ENCODE results near the gene GRN. TPM values are rescaled to one million over a fixed set of nuclear protein-coding genes. Genes with fewer than 3 reads are reported as not detected.
A peak's percentile ranks its signal among the peaks of the same experiment; 100 is the strongest.

The GRN gene
- total RNA-seq: 100 to 1,000 TPM; 159 to 223 (median 188) TPM

GRCh38 chr17:44344939-44345453, at the start of gene GRN:
Gene GRN (plus strand): TSS chr17:44345302. CDS start chr17:44349165, 3,863 bp downstream.
- peak; percentile 31 to 73 for TF ChIP-seq POLR2A (IDR thresholded peaks at IDR 0.05)
- TF ChIP-seq EP300 (IDR thresholded peaks at IDR 0.05): peak; percentile 66 to 91
- TF ChIP-seq, protein P1, sequence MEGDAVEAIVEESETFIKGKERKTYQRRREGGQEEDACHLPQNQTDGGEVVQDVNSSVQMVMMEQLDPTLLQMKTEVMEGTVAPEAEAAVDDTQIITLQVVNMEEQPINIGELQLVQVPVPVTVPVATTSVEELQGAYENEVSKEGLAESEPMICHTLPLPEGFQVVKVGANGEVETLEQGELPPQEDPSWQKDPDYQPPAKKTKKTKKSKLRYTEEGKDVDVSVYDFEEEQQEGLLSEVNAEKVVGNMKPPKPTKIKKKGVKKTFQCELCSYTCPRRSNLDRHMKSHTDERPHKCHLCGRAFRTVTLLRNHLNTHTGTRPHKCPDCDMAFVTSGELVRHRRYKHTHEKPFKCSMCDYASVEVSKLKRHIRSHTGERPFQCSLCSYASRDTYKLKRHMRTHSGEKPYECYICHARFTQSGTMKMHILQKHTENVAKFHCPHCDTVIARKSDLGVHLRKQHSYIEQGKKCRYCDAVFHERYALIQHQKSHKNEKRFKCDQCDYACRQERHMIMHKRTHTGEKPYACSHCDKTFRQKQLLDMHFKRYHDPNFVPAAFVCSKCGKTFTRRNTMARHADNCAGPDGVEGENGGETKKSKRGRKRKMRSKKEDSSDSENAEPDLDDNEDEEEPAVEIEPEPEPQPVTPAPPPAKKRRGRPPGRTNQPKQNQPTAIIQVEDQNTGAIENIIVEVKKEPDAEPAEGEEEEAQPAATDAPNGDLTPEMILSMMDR (IDR thresholded peaks at IDR 0.05): peak in 1 of 5 experiments; percentile 0
- peaks cover 0 to 17% (median 0%) of the 10 kb centered on the region in 3 donors for H3K36me3 ChIP-seq
- peak within 1 kb of the TSS; percentile 53 to 93 (median 90) for H3K27ac ChIP-seq
- no peaks in the 10 kb centered on the region for H3K9me3 ChIP-seq
- H3K4me1 ChIP-seq: peaks cover 0 to 25% (median 6%) of the 10 kb centered on the region in 4 donors
- WGBS, 2 donors: 0 to 1% methylated on average over 13 to 26 of the region's 26 CpGs
- peak within 1 kb of the TSS; percentile 60 to 94 (median 82) for H3K4me3 ChIP-seq
- no peaks in the 10 kb centered on the region for H3K27me3 ChIP-seq
- peak; percentile 93 to 99 for DNase-seq (ENCODE audit: low spot score in 2 of 2)

- Histone ChIP-seq H3K4me3 (no peak overlapping the region), H3K27ac (no peak overlapping the region), H3K27me3 (peaks cover 0 to 11% of the 10 kb centered on the region in 2 donors), H3K4me1 (no peaks in the 10 kb centered on the region), H3K9me3 (no peaks in the 10 kb centered on the region), H3K36me3 (no peaks in the 10 kb centered on the region)
- DNase-seq (ENCODE audit: low spot score in 2 of 2): no peak
- TF ChIP-seq, protein P1 (IDR thresholded peaks at IDR 0.05): no peak
- TF ChIP-seq POLR2A (IDR thresholded peaks at IDR 0.05) (no peak), EP300 (IDR thresholded peaks at IDR 0.05) (no peak)
- WGBS, 2 donors: 70 to 83% methylated on average over 3 of the region's 3 CpGs
Measured at GRCh38 chr17:44297975-44298374, 47.1 kb upstream of the GRN start.

DNA sequence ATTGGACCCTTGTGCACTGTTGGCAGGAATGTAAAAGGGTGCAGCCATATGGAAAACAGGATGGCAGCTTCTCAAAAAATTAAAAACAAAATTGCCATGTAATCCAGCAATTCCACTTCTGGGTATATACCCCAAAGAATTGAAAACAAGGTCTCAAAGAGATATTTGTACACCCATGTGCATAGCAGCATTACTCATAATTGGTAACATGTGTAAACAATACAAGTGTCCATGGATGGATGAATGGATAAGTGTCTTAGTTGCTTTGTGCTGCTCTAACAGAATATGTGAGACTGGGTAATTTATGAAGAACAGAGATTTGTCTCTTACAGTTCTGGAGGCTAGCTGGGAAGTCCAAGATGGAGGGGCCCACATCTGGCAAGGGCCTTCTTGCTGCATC, 40.5 kb upstream of the GRN start:
- H3K27me3 ChIP-seq: peaks cover 0 to 47% of the 10 kb centered on the region in 2 donors
- no peak overlapping the region for H3K4me3 ChIP-seq
- DNase-seq (ENCODE audit: low spot score in 2 of 2): no peak
- TF ChIP-seq, protein P1 (IDR thresholded peaks at IDR 0.05): no peak
- no peak for TF ChIP-seq EP300 (IDR thresholded peaks at IDR 0.05)
- no peak for TF ChIP-seq POLR2A (IDR thresholded peaks at IDR 0.05)
- no peak overlapping the region for H3K27ac ChIP-seq
- H3K4me1 ChIP-seq: peaks cover 0 to 23% (median 15%) of the 10 kb centered on the region in 4 donors
- no peaks in the 10 kb centered on the region for H3K9me3 ChIP-seq
- H3K36me3 ChIP-seq: no peaks in the 10 kb centered on the region

GRCh38 chr17:44307387-44308186, 37.5 kb upstream of the GRN start:
- Histone ChIP-seq H3K9me3 (no peaks in the 10 kb centered on the region), H3K4me1 (peaks cover 0 to 23% (median 15%) of the 10 kb centered on the region in 4 donors), H3K27ac (peak overlapping the region in 2 of 4 donors; percentile 29 to 72), H3K27me3 (peaks cover 0 to 57% of the 10 kb centered on the region in 2 donors), H3K36me3 (no peaks in the 10 kb centered on the region), H3K4me3 (peak overlapping the region; percentile 23 to 55 (median 31))
- WGBS, 2 donors: 4 to 5% methylated on average over 14 to 21 of the region's 26 CpGs
- TF ChIP-seq EP300 (IDR thresholded peaks at IDR 0.05): no peak
- TF ChIP-seq, protein P1 (IDR thresholded peaks at IDR 0.05): no peak
- TF ChIP-seq POLR2A (IDR thresholded peaks at IDR 0.05): no peak
- no peak for DNase-seq (ENCODE audit: low spot score in 2 of 2)

- H3K4me3 ChIP-seq: peak within 1 kb of the TSS; percentile 23 to 55 (median 31)
- H3K9me3 ChIP-seq: no peaks in the 10 kb centered on the region
- H3K27me3 ChIP-seq: peaks cover 0 to 57% of the 10 kb centered on the region in 2 donors
- peak; percentile 37 to 69 for DNase-seq (ENCODE audit: low spot score in 2 of 2)
- peak; percentile 14 to 59 for TF ChIP-seq EP300 (IDR thresholded peaks at IDR 0.05)
- no peak for TF ChIP-seq POLR2A (IDR thresholded peaks at IDR 0.05)
- TF ChIP-seq, protein P1 (IDR thresholded peaks at IDR 0.05): no peak
- H3K4me1 ChIP-seq: peaks cover 0 to 23% (median 15%) of the 10 kb centered on the region in 4 donors
- peak within 1 kb of the TSS in 2 of 4 donors; percentile 29 to 72 for H3K27ac ChIP-seq
- no peaks in the 10 kb centered on the region for H3K36me3 ChIP-seq
- WGBS, 2 donors: 0% methylated on average over 15 to 18 of the region's 39 CpGs
Measured at GRCh38 chr17:44308320-44308818, 36.7 kb upstream of the GRN start, which contains the start of gene RUNDC3A. Gene RUNDC3A (plus strand): TSS chr17:44308601. CDS start chr17:44308833, 232 bp downstream.
